Measurements from ENCODE around the gene RPL37A.

Gene RPL37A

DNA sequence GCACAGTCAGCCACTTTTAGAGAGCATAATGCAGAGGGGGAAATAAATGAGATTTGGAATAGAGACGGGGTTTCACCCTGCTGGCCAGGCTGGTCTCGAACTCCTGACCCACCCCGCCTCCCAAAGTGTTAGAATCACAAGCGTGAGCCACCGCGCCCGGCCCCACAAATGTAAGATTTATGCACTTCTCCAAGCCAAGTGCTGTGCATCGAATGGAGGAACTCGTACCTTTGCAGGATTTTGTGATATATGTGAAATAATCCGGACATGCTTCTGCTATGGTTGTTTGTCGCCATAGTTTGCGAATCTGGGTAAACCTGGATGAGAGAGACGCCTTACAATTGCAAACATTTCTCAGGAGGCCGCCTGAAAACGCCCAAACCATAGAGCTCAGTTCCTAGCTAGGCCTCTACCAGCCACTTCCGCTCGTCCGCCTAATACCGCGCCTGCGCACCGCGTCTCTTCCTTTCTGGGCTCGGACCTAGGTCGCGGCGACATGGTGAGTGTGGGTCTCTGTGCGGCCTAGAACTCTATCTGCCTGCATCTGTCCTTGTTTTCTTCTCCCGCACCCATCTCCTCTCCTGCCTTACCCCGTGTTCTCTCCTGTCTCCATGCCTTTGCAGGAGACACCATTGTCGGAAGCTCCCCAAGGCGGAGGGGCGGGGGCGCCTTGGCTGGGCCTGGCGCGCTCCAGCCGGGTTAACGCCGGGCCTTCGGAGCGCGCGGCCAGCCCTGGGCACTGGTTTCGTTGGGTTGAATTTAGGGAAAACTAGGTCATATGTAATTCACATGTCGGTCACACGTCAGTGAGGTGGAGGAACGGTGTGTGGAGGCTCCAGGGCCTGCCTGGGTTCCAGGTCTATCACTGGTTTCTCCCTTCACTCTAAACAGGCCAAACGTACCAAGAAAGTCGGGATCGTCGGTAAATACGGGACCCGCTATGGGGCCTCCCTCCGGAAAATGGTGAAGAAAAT lies at the start of gene RPL37A:
Gene RPL37A, plus strand, starts transcription at position 466 of the 974 bp plus-strand sequence. Its CDS starts 31 bp downstream, at position 497.
- DNase-seq: peak; percentile 88

DNA sequence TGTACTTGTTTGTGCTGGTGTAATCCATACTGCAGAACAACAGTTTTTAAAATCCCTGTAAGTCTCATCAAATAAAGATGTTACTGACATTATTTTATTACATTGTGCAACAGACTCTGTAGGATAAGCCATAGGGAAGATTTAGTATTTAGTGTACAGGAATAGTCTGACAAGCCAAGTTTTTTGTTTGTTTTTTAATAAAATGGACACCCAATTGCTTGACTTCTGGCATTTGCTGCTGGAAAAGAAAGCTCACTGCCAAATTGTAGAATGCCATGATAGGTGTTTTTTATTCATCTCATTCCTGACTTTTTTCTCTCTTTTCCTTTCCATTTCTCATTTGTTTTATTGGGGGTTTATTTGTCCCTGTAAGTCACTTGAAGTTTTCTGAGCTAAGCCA lies 48.3 kb upstream of the RPL37A start:
- DNase-seq: no peak

DNA sequence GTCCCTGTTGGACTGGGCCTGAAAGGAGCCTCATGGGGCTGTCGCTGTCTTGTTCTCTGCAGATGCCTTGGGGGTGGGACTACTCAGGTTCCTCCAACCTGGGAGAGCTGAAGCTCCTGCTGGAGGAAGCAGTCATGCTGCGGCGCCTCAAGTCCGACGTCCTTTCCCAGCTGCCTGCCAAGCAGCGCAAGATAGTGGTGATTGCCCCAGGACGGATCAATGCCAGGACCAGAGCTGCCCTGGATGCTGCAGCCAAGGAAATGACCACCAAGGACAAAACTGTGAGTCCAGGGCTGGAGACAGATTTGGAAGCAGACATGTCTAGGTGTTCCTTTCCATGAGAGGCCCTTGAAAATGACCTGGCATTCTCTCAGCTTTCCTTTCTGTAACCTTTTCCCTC lies 47.9 kb upstream of the RPL37A start:
- DNase-seq: no peak

DNA sequence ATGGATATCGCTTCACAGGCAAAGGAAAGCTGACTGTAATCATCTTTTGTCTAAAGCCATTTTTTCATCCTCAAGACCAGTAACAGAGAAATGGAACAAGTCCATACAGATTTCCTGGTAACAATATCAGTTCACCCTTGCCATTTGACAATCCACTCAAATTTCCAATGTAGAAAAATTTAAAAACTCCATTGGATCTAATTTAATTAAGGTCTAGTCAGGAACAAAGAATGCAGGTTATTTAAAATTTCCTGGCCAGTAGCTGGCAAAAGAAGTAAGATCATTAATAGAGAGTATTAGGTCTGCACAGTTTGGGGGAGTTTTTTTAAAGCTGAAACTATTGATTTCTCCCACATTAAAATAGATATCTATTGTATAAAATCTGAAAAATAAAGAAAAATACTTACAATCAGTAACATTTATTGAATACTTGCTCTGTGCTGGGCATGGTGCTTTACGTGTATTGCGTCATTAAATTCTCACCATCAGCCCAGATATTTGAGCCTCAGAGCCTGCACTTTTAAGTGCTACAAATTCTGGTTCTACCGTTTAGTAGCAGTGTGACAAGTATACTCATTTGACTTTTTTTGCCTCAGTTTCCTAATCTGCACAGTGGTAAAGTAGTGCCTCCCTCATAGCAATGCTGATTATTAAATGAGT lies 44.6 kb upstream of the RPL37A start:
- DNase-seq: no peak

DNA sequence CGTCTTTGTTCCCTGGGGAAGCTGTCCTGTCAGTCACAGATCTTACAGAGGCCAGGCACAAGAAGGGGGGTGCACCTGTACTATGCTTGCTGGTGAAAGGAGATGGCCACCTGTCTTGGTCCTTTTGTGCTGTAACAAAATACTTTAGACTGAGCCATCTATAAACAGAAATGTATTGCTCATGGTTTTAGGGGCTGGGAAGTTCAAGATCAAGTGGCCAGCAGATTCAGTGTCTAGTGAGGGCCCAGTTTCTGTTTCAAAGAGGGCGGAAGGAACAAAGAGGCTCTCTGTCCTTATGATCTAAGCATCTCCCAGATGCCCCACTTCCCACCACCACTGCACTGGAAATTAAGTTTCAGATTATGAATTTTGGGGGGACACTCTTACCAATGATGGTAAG lies 35.5 kb upstream of the RPL37A start:
- no peak for DNase-seq

DNA sequence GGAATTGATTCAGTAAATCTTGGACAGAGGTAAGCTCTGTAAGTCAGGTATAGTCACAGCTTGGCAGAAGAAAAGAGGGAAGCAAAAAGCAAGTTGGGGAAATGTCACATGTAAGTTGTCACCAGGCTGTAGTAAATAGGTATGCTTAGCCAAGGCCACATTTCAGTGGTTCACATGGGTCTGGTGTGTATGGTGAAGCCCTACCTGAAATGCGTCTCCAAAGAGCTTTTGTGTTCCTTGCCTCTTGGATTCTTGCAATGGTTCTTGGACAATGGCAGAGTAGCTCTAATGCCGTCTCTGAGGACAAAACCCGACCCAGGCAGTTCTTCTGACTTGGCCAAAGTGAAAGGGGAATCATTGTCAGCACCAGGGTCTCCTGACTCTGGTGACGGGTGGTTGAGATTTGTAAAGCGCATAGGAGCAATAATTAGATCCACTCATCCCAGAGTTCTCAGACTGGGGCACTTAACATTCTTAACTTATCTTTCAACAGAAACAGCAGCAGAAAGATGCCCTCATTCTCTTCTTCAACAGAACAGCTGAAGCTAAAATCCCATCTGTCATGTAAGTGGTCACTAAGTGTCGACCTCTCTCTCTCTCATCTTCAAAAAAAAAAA lies 34.4 kb upstream of the RPL37A start:
- DNase-seq: no peak

DNA sequence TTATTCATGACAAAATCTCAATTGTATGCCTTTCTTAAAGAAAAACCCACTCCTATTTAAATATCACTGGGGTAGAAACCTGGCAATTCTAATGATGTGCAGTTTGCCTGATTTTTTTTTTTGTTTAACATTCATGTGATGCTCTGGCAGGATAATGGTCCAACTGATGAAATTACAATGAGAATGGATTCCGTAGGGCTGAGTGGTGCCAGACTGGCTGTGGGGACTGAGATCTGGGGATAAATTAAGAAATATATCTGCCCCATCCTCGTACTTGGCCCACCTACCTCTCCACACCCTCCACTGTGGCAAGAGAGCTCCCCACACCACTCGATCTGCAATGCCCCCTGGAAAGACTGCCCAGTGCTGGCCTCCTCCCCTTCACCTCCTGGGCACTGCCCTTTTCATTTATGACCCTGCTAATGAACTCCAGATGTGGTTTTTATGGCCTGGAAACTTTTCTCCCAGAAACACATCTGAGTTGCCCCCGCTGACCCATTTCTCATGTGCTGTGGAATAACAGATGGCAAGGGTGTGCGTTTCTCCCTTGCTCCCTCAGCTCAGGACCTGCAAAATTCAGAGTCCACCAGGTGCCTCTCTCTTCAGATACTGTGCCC lies 33.0 kb upstream of the RPL37A start:
- no peak for DNase-seq

DNA sequence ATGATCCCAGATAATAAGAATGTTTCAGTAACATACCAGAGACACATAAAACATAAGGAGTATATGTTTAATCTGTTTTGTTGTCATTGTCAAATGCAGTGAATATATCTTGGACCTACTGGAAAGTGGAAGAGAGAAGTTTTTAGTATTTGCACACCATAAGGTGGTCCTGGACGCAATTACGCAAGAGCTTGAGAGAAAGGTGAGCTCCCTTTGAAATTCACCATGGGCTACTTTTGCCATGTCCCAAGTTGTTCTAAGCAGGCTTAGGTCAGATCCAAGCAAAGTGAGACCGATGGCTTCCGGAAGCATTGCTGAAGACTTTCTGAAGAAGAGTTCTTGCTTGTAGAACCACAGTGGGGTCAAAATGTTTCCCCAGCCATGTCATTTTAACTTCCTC lies 30.8 kb upstream of the RPL37A start:
- no peak for DNase-seq

DNA sequence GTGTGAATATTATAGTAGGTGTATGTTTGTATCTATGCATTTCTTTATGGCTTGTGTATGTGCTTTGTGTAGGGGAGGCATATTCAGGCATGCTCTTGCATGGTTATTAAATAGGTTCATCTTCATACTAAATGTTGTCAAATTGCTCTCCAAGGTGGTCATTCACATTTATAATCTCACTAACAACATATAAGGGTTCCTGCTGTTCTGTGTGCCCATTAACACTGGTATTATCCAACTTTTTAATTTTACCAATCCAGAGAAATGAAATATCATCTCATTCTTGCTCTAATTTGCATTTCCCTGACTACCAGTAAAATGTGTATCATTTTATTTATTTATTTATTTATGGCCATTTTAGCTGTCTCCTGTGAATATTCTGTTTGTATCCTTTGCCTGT lies 29.0 kb upstream of the RPL37A start:
- no peak for DNase-seq

DNA sequence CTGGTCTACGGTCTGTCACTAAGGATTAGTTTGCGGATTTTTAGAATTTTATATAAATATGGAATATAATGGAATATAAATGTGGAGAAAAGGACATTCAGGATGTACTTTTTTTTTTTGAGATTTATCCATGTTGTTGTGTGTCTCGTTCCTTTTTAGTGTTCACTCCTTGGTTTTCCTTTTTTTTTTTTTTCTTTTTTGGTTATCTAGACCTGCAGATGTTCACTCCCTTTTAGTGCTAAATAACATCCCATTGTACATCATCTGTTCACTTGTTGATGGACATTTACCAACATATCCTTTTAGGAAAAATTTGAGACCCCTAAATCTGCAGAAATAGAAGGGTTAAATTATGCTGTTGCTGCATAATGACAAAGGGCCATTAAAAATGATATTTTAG lies 25.5 kb upstream of the RPL37A start:
- DNase-seq: no peak

DNA sequence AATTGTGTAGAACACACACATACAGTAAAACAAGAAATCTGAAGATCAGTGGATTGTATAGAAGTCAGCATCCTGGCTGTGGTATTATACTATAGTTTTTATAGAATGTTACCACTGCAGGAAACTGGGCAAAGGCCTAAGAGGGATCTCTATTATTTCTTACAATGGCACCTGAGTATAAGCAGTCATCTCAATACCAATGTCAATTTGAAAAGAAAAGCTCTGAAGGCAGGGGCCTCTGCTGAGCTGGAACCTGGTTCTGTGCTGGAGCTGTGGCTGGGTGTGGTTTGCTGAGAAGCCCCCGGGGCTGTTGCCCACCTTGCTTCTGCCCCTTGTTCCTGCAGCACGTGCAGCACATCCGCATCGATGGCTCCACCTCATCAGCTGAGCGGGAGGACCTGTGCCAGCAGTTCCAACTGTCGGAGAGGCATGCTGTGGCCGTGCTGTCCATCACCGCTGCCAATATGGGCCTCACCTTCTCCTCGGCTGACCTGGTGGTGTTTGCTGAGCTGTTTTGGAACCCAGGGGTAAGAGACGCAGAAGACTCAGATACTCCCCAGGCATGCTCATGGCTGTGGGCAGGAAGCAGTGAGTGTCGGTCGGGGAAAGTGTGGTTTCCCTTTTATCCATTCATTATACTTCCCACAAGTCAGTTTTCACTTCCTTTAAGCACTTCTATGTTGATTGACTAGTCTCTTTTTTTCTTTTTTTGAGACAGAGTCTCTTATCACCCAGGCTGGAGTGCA lies 23.5 kb upstream of the RPL37A start:
- DNase-seq: no peak

DNA sequence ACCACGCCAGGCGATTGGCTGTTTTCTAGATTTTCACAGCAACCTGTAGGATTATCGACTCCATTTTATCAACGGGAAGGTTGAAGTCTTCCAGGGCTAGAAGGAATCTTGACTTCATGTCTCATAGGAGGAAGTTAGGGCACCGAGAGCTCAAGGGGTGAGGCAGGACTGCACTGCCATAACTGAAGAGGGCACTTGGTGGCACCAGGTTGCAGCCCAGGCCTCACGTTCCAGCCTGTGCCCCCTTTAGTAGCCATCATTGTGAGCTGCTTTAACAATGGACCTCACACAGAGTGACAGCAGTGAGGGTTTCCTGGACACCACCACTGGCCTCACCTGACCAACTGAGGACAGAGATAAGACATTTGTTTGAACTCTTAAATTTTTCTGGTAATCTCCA lies 22.9 kb upstream of the RPL37A start:
- DNase-seq: no peak

DNA sequence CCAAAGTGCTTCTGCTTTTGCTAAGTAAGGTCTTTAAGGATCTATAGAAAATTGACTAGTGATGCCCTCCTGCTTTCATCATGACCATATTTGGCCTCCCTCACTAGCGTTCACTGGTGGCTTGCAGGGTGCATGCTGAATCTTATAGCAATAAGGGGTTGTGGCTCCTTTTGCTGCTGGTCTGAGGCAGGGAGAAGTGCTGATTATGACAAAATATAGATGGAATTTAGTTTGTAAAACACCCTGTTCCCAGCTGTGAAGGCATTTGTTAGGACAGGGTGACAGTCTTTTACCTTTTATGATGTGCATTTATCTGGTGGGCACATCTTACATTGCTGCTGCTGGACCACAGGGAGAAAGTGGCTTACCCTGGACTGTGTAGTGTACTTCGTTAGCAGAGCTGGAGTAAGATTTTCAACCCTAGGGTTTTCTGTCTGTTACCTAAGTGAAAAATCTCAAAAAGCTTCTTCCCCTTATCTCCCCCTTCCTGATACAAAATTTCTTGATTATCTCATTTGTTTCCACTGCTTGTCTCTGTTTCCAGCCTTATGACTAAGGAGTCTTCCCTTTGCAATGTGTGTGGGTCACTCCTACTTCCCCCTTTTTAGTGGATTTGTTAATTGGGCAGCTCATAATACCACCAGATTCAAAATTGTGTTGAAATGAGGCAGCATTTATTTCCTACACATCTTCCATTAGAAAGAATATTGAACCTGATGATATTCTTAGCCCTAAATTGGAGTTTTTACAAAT lies 21.2 kb upstream of the RPL37A start:
- DNase-seq: no peak

DNA sequence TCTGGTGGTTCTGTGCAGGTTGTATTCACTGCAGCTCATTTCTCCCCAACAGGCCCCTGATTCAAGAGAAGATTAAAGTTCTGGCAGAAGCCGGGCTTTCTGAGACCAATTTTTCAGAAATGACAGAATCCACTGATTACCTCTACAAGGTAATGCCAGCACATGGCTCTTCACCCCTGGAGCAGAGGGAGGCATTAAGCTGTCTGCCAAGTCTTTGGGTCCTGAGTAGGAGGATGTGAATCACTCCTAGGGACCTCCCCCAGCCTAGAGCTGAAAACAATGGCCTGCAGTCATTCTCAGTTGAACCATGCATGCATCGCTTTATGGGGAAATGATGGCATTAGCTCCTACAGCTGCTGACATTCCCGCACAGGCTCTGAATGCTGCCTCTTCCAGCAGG lies 20.5 kb upstream of the RPL37A start:
- no peak for DNase-seq

DNA sequence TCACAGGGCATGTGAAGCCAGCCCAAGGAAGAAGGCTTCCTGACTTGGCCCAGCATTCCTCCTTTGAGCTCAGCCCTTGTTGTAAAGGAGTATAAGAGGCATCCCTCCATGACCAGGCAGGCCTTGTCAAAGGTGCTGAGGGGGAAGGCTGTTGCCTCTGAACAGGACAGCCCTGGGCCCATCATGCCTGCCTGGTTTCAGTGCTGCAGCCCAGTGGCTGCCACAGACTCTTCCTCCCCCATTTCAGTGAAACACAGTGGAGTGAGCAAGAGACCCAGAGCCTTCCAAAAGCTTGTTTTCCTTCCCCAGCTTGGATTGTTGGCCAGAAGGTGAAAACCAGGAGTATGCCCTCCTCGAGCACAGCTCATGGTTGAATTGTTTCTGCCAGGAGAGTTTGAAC lies 19.9 kb upstream of the RPL37A start:
- no peak for DNase-seq

DNA sequence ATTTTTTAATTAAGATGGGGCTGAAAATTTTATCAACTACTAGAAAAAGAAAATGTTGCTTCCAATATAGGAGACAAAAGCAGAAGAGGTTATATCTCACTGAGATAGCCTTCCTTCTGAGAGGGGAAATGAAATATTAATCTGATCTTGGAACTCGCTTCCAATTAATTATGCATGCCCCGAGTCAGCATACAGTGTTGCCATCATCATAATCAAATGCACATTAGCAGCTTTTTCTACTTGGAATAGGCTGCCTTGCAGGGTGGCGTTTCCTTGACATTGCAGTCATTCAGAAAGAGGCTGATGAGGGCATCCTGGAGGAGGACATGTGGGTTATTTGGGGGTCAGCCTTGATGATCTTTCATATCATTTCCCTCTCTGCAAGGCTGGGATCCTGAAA lies 18.4 kb upstream of the RPL37A start:
- no peak for DNase-seq

DNA sequence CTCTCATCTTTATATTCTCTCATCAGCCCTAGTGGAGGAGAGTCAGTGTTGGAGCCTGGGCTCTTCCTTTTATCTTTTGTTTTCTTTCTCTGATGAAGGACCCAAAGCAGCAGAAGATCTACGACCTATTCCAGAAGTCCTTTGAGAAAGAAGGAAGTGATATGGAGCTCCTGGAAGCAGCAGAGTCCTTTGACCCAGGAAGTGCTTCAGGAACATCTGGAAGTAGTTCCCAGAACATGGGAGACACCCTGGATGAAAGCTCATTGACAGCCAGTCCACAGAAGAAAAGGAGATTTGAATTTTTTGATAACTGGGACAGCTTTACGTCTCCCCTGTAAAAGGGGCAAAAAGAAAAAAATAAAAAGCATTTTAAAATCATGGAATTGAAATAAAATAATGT lies 16.0 kb upstream of the RPL37A start:
- DNase-seq: no peak

DNA sequence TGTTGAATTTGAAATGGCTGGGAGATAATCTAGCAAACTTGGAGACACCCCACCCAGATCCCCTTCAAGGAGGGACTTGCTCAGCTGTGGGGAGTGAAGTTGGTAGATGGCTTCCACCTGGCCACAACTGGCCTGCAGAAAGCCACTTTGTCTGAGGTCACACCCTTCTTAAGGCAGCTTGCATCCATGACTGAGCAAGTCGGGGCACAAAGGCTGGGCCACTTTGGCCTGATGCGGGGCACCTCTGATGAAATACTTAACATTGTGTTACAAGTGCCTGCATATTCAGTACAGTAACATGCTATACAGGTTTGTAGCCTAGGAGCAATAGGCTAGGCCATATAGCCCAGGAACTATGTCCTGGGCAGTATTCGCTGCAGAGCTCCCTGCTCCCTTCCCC lies 13.4 kb upstream of the RPL37A start:
- DNase-seq: no peak

DNA sequence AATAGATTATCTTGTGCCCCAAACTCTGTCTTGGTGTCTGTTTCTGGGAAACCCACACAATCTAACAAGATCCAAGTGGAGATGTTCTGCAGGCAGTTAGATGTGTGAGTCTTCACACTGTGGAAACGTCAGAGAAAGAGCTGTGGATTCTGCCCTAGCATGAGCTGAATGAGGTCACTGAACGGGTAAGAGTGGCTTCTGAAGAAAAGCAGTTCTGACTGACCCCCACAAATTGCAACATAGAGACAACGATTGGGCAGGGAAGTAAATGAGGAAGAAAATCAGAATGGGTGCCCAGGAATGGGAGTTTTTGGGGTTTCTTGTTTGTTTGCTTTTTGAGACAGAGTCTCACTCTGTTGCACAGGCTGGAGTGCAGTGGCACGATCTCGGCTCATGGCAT lies 12.9 kb upstream of the RPL37A start:
- DNase-seq: no peak

DNA sequence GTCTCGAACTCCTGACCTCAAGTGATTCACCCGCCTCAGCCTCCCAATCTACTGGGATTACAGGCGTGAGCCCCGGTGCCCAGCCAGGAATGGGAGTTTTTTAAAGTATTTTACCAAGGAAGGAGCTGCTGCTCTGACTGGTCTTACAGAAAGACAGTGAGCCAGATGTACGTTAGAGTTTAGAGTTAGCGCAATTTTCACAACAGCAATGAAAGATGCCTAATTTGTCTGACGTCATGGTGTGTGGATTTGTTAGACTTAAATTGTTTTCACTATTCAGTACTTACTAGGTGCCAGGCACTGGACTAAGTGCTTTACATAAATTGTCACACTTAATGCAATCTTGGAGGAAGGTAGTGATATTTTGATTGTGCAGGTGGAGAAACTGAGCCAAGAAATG lies 12.4 kb upstream of the RPL37A start:
- DNase-seq: no peak

DNA sequence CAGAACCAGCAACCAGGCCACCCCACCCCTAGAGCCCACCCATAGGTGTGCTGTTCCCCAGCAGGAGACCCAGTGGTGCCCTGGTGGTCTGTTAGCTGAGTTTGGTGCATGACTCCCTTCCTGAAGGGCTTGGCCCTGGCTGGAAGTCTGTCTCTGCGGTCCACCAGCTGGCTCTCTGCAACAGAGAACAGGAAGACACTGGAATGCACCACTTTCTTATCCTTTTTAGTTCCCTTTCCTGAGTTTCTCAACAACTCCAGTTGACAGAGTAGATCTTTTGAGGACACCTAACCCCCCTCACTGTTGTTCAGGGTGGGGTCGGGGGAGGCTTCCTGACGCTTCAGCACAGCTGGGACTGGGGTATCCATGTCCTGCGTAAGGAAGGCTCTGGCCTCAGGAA lies 11.9 kb upstream of the RPL37A start:
- no peak for DNase-seq

DNA sequence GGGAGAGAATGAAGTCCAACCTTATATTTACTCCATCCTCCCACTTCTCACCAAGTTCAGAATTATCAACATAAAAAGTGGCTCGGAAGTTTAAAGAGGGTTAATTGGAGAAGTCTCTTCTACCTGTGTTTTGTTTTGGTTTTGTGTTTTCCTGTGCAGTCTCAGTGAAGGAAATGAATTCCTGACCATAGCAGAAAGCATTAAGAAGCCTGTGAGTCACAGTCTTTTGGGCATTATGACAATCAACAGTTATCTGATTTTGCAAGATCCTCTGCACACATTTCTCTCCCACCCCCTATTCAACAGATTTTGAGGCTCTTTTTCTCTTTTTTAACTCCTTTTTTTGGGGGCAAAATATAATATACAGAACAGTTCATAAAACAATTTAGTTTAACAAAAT lies 8.6 kb upstream of the RPL37A start:
- no peak for DNase-seq

All from stimulated activated CD4-positive, alpha-beta T cell treated with anti-CD3 and anti-CD28 coated beads, Interleukin-4, amount 100 ng/mL, for 1 hour (primary cell).